Stimulated activated memory B cell treated with anti-CD40 and anti-IgM and Interleukin-4, amounts not matched to agents 10 μg/mL and 1 μg/mL and 100 μg/mL, for 72 hours (primary cell): ENCODE data around the gene DAP.

Experiments
- ATAC-seq: fragments of 150-1000 bp; cut with Tn5 transposase; 2 replicates; pipeline ENCODE4 v1.10.0; 2021
- H3K27ac Mint-ChIP-seq: one replicate; pipeline ENCODE4 v1.8.0; 2022; ENCODE audit warnings: mild to moderate bottlenecking, mixed read lengths
- H3K27me3 Mint-ChIP-seq: one replicate; pipeline ENCODE4 v1.8.0; 2022; ENCODE audit warnings: mixed read lengths
- H3K36me3 Mint-ChIP-seq: one replicate; pipeline ENCODE4 v1.8.0; 2022; ENCODE audit warnings: mixed read lengths
- H3K4me1 Mint-ChIP-seq: one replicate; pipeline ENCODE4 v1.8.0; 2022; ENCODE audit warnings: mixed read lengths
- H3K4me3 Mint-ChIP-seq: one replicate; pipeline ENCODE4 v1.8.0; 2022; ENCODE audit warnings: mild to moderate bottlenecking, moderate library complexity, mixed read lengths
- H3K9me3 Mint-ChIP-seq: one replicate; pipeline ENCODE4 v1.8.0; 2022; ENCODE audit warnings: mixed read lengths

DAP gene

DNA sequence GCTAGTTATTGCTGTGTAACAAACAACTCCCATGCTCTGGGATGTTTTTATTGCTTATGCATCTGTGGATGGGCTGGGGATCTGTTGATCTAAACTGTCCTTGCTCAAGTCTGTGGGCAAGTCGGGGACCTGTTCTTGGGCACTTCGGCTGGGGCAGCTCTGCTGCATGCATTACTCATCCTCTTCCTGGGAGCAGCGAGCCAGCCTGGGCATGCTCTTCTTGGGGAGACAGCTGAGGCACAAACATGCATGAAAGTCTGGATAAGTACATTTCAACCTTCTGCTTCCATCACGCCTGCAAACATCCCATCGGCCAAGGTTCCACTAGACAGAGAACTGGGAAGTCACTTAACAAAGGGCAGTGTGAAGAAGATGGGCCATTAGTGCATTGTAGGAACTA is 130.9 kb downstream of the DAP start:
- ATAC-seq: no peak
- Mint-ChIP-seq H3K36me3 (peaks cover 36% of the 10 kb centered on the region), H3K4me3 (no peak overlapping the region), H3K27ac (peak overlapping the region; percentile 96), H3K27me3 (no peaks in the 10 kb centered on the region), H3K9me3 (peaks cover 4% of the 10 kb centered on the region), H3K4me1 (peaks cover 95% of the 10 kb centered on the region)

DNA sequence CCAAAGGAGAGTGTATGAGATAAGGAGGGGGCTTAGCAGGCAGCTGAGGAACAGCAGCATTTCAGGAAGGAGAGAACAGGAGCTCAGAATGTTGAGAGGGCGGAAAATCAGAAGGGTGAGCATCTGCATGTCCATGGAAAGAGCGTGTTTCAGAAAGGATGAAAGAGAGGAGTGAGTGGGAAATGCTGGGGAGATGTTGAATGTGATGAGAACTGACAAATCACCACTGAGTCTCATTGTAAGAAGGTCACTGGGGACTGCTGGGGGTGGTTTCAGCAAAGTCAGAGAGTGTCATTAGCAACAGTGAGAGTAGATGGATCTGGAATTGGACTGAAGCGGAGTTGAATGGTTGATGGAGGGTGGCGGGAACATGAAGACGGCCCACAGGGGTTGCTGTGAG is 131.4 kb downstream of the DAP start:
- Mint-ChIP-seq H3K9me3 (peaks cover 4% of the 10 kb centered on the region), H3K27me3 (no peaks in the 10 kb centered on the region), H3K36me3 (peaks cover 40% of the 10 kb centered on the region), H3K27ac (peak overlapping the region; percentile 96), H3K4me1 (peaks cover 93% of the 10 kb centered on the region), H3K4me3 (peak overlapping the region; percentile 18)
- no peak for ATAC-seq
